HG03066 (cell line): Measurements from ENCODE around the gene NCAPD3.

Source experiments
- ATAC-seq: cut with Tn5 transposase; IDR thresholded peaks from one replicate; pipeline ENCODE4 v1.9.1; 2021; ENCODE audit warnings: low read depth; ENCODE audit not compliant: unreplicated experiment

The NCAPD3 gene

DNA sequence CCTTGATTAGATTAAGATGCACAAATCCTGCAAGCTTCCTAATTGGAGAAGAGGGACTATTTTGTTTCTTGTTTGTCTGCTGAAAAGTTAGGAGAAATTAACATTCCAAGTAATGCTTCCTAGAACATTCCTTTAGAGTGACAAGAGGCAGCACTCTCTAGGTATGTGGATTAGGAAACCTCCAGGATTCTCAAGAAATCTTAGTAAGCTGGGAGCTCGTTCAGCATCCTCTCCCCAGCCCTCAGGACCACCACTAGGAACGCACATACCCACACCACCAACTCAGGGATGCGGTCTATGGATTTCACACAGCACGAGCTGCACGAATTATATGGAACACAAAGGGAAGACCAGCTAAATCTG is 52.9 kb downstream of the NCAPD3 start:
- no peak for ATAC-seq

DNA sequence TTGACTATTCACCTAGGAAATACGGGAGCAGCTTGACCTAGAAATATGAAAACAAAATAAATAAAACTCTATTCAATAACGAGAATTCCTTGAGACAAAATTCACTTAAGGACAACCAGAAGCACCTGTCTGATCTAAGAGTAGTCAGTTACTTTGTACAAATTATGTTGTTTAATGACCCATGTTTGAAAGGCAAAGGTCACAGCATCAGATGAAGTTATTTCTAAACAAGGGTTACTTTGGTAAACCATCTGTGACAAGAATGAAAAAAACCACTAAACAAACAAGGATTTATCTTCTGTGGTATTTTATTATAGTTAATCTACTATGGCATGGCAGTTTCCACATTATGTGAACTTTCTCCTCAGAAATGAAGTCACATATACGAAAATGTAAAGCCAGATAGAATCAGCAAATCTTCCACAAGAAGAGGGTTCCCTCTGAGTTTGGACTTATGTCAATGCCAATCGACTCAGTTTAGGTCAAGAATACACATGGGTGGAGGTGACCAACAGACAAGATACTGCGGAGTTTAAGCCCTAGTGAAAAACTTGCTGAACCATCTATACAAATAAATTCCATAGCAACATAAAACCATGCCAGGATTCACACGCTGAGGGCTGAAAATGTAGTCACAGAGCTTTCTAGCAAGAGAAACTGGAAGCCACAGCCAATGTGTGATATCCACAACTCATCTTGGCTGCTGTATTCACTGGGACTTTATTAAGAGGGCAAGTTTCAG is 53.4 kb downstream of the NCAPD3 start:
- ATAC-seq, result no peak

DNA sequence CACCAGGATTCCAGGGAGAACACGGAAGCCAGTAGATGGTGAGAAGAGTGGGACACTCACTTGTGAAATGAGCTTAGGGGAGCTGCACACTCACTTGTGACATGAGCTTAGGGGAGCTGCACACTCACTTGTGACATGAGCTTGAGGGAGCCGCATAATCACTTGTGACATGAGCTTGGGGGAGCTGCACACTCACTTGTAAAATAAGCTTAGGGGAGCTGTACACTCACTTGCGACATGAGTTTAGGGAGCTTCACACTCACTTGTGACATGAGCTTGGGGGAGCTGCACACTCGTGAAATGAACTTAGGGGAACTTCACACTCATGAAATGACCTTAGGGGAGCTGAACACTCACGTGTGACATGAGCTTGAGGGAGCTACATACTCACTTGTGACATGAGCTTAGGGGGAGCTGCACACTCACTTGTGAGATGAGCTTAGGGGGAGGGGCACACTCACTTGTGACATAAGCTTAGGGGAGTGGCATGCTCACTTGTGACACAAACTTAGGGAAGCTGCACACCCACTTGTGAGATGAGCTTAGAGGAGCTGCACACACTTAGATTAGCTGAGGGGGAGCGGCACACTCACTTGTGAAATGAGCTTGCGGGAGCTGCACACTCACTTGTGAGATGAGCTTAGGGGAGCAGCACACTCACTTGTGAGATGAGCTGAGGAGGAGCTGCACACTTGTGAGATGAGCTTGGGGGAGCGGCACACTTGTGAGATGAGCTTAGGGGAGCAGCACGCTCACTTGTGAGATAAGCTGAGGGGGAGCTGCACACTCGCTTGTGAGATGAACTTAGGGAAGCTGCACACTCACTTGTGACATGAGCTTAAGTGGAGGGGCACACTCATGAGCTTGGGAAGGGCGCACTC is 59.0 kb downstream of the NCAPD3 start:
- no peak for ATAC-seq

DNA sequence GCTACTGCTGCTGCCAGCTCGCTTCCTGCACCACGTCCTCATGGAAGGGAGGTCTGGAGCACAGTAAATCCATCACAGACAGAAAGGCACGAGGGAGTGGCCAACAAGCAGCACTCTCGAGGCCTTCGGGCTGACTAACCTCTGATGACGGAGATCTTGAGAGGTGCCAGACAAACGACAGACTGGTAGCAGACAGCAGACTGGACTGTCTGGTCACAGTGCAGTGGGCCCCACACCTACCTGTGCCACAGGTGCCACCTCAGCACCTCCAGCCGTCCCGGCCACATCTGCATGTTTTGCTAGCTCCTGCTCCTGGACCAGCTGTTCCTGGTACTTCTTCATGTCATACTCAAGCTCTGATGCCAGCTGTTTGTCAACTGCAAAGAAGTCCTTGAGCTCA is 64.1 kb downstream of the NCAPD3 start:
- ATAC-seq, result no peak

DNA sequence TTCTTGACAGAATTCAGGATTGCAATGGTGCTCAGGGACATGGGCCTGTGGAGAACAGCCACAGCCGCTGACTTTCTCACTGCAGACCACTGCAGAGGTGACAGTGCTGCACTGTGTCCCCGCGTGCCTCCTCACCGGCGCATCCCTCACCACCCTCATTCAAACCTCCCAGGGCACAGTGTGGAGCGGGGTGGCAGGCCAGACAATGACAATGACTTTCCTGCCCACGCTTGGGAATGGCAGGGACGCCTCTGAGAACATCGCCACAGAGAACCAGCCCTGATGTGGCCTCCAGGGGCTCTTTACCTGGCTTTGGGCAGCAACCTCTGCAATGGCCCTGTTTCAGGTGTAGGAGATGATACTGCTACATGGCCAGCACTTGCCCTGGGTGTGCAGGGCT is 65.7 kb downstream of the NCAPD3 start:
- no peak for ATAC-seq

DNA sequence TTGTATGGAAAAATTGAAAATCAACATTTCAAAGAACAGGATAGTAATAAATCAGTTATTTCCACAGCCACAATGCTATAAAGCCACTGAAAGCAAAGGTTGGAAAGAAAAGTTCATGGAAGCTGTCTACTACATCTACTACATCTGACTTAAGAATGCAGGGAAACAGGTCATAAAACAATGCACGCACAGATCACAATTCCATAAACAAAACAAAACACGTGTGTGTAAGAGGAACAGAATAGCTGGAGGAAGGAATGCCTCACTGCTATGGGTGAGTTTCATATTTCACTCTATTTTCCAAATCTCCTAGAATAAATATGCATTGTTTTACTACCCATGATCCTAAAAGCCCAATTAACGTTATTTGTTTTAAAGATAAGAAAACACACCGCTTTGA is 66.3 kb downstream of the NCAPD3 start:
- no peak for ATAC-seq

DNA sequence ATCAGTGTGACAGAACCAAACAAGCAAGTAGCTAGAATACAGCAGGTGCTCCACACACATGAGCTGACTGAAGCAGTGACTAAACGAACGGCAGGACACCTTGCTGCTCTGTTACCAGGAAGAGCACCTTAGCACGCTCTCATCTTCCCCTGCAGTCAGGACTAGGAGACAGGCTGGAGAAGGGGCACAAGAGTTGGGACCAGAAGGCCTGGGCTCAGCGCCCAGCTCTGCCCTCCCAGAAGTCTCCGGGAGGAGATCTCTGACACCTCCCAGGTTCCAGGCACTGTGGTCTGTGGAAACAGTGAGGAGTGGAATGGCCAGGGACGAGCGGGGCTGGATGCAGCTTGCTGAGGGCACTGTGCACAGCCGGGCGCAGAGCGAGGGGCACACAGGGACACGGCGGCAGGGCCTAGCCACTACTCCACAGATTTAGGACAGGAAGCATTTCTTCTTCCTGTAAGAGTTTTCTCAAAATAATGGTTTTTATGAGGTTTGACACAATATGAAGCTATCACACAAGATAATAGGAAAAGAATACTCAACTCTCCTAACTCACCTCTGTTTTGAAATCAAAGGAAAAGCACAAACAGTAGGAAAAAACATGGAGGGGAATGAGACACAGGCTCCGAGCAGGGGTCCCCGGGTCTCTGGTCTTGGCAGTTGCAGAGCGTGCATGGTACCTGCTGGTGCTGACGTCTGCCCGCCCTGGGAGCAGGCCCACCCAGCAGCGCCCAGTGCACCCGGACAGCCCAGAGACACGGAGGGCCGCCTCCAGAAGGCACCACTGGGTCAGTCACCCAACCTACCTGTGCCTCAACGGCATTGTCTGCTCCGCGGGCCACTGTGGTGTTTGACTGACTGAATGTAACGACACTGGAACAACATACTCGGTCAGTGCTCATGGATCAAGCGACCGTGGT is 67.6 kb downstream of the NCAPD3 start:
- ATAC-seq, result no peak

DNA sequence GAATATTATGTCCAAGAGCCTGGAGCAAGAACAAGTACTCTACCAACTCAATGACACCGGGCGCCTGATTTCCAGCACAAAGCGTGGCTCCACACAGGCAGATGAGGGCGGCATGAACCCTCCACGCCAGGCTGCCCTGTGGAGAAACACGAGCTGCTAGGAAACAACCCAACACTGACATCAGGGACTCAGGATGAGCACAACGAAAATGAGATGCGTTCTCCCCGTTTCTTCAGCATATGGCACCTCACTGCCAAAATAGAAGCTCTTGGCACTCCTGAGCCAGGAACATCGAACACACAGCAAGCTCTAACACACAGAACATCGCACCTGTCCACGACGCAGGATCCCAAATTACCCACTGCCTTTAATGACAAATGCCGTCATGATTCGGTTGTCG is 68.3 kb downstream of the NCAPD3 start:
- no peak for ATAC-seq

DNA sequence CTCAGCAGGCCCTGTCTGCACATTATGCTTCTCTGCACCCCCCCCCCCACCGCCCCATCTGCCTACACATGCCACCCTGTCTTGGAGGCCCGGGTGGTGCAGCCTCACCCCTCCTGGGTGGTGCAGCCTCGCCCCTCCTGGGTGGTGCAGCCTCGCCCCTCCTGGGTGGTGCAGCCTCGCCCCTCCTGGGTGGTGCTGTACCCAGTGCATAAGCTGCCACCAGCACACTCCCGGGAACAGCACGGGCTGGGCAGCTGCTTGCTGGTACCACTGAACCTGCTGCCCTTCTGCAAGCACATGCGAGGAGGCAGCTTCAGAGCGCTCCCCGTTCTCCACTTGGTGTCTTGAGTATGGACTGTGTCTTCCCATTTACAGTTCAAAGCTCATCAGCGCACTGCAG is 69.3 kb downstream of the NCAPD3 start:
- ATAC-seq, result no peak

DNA sequence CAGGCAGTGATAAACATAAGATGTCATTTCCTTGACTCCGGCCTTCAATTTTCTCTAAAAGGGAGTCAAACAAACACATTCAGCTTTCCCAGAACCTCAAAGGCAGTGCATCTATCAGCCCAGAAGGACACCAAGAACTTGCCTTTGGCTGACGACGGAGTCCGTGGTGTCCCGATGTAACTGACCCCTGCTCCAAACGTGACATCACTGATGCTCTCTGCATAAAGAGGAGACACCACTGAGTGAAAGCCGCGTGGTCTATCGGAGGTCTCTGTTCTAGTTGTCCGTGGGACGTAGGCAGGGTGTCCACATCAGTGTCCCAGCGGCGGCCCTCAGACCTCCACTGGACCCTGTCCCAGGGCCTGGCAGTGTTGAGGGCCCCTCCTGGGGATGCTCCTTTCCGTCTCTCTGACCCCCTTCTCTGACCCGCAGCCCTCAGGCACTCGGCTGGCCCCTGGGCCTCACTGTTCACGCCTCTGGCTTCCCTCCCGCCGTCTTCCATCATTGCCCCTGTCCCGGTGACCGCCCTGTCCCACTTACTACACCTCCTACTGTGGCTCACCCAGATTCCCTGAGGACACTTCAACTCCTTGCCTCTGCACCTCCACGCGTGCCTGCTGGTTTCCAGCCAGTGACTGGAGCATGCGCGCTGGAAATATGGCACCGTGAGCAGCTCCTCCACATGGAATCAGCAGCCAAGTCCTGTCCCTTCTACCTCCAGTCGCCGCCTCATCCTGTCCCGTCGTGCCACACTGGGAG is 70.4 kb downstream of the NCAPD3 start:
- no peak for ATAC-seq

DNA sequence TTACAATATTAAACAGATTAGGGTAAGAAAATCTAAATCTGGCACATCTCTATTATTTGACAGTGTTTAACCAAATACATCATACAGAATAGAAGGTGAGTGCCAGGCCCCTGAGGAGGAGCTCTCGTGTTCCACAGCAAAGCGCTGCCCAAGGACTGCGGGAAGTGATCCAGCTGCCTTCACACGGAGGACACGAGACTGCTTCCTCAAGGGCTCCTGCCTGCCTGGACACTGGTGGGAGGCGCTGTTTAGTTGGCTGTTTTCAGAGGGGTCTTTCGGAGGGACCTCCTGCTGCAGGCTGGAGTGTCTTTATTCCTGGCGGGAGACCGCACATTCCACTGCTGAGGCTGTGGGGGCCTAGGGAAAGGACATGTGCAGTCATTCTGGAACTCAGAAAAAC is 71.1 kb downstream of the NCAPD3 start:
- no peak for ATAC-seq

DNA sequence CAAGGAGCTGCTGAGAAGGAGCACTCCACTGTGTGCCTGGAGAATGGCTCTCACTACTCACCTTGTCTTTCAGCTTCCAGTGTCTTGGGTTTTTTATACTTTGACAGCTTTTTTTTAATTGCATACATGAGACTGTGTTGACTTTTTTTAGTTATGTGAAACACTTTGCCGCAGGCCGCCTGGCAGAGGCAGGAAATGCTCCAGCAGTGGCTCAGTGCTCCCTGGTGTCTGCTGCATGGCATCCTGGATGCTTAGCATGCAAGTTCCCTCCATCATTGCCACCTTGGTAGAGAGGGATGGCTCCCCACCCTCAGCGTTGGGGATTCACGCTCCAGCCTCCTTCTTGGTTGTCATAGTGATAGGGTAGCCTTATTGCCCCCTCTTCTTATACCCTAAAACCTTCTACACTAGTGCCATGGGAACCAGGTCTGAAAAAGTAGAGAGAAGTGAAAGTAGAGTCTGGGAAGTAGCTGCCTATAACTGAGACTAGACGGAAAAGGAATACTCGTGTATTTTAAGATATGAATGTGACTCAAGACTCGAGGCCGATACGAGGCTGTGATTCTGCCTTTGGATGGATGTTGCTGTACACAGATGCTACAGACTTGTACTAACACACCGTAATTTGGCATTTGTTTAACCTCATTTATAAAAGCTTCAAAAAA is 72.6 kb downstream of the NCAPD3 start:
- no peak for ATAC-seq

DNA sequence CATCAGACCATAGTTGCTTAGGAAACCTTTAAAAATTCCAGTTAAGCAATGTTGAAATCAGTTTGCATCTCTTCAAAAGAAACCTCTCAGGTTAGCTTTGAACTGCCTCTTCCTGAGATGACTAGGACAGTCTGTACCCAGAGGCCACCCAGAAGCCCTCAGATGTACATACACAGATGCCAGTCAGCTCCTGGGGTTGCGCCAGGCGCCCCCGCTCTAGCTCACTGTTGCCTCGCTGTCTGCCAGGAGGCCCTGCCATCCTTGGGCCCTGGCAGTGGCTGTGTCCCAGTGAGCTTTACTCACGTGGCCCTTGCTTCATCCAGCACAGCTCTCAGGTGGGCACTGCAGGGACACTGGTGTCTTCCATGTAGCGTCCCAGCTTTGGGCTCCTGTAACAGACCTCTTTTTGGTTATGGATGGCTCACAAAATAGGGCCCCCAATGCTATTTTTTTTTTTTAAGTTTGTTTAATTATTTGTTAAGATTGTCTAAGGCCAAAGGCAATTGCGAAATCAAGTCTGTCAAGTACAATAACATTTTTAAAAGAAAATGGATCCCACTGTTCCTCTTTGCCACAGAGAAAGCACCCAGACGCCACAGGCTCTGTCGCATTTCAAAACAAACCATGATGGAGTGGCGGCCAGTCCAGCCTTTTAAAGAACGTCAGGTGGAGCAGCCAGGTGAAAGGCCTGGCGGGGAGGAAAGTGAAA is 73.4 kb downstream of the NCAPD3 start:
- ATAC-seq, result no peak

DNA sequence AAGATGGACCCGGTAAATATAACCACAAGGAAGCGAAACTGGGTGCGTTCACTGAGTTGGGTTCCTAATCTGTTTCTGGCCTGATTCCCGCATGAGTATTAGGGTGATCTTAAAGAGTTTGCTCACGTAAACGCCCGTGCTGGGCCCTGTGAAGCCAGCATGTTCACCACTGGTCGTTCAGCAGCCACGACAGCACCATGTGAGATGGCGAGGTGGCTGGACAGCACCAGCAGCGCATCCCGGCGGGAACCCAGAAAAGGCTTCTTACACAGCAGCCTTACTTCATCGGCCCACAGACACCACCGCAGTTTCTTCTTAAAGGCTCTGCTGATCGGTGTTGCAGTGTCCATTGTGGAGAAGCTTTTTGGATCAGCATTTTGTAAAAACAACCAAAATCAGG is 74.4 kb downstream of the NCAPD3 start:
- no peak for ATAC-seq

DNA sequence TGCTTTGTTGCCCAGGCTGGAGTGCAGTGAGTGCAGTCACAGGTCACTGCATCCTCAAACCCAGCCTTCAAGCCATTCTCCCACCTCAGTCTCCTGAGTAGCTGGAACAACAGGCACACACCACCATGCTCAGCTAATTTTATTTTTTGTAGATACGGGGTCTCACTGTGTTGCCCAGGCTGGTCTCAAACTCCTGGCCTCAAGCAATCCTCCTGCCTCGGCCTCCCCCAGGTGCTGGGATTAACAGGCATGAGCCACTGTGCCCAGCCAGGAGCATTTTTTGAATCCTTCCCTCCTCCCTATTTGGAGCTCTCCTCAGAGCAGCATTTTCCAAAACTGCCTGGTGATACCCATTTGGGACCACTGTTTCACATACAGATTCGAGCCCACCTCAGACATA is 77.2 kb downstream of the NCAPD3 start:
- no peak for ATAC-seq

DNA sequence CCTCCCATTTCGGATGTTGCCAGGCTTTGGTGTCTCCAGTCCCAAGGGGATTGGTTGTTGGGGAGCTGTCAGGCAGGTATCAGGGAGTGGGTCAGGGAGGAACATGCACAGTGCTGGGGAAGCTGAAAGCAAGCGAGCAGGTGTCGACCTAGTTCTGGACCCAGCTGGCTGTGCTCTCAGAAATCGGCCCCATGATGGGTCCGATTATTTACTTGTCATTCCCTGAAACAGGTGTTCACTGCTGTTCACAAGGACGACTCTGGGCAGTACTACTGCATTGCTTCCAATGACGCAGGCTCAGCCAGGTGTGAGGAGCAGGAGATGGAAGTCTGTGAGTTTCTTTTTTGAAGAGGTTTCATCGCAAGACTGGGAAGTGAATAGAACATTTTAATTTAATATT is 78.1 kb downstream of the NCAPD3 start:
- ATAC-seq, result no peak

DNA sequence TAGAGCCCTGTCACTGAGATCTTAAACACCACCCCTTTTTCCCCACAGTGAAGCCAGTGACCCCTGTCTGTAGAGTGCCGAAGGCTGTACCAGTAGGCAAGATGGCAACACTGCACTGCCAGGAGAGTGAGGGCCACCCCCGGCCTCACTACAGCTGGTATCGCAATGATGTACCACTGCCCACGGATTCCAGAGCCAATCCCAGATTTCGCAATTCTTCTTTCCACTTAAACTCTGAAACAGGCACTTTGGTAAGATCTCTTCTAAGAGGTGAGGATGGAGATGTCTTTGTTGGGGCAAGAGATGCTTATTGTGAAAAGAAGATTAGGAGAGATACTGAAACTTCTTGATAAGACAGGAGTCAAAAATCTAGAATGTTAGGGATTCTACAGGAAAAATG is 79.0 kb downstream of the NCAPD3 start:
- ATAC-seq, result no peak

DNA sequence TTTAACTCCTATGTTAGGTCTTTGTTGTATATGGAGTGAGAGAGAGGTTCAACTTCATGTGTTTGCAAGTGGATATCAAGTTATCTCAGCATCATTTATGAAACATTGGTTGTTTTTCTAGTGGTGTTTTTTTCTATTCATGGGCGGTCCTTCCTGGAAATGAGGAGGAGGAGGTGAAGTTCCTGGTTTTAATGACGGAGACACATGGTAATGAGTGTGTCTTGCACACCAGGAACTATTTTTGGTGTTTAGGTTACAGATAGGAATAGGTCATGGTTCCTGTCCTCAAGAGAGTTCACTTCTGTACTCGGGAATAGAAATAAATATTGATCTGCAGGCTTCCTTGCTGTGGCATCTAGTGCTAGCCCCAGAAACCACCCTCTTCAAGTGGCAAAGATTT is 80.0 kb downstream of the NCAPD3 start:
- no peak for ATAC-seq

DNA sequence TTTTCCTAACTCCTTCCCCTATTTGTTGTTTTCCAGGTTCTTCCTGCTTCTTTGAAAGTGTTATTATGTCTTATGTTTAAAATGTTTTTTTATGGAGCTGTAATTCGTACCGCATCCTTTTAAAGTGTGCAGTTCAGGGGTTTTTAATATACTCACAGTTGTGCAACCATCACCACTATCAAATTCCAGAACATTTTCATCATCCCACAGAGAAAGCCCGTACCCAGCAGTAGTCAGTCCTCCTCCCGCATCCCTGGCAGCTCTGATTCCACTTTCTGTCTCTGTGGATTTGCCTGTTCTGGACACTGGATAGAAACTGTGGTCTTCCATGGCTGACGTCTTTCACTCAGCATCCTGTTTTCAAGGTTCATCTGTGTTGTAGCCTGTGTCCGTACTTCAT is 81.2 kb downstream of the NCAPD3 start:
- ATAC-seq, result no peak
